Stimulated activated CD8-positive, alpha-beta memory T cell treated with anti-CD3 and anti-CD28 coated beads, Interleukin-15, amount 100 ng/mL, for 1 hour (primary cell): Measurements from ENCODE around the gene TOPBP1.
"Not testable (repeated sequence)": the region's sequence is repeated elsewhere in the genome, so short reads cannot be mapped to it uniquely, and the experiment has no call there.

Experiments
- DNase-seq: peaks from one replicate; pipeline ENCODE4 v3.0.0-alpha.2; 2020; ENCODE audit warnings: low read depth

Gene TOPBP1

DNA sequence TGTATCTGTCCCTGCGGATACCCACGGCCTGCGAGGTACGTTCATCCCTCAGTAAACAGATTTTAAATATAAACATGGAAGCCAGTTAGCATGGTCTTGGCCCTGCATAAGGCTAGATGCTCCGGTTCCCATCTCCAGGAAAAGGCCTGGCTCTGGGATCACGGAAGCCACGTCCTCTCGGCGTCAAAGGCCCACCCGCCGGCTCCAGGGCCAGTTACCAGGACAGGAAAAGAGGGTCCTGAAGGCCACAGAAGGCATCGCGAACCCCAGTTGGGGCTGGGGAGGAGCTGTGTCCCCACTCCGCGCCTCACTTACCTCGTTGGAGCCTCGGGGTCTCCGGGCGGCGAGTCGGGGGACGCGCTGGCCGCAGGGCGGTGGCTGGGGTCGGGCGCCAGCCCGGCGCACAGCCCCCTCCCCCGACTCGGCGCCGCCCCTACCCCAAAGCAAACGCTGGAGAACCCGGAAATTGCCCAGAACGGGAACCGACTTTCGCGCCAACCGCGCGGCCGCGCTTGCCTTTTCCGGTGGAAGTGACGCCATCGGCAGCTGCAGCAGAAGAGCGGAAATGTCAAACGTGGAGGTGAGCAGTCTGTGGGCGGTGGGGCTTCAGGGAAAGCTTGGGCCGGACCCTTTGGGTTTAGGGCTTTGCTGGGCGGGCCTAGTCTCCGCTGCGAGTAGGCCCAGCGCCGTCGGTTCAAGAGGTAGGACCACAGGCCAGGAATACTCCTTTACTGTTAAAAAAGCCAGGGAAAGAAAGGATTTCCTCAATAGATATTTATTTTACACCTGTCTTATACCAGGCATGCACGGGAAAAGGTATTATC lies at the start of gene TOPBP1:
TSS of gene TOPBP1 (minus strand) at position 488 of the 824 bp plus-strand sequence. CDS start 814 bp downstream, outside the sequence.
- peak; percentile 71 for DNase-seq

GRCh38 chr3:133711013-133711412 lies 49.3 kb upstream of the TOPBP1 start:
- no peak for DNase-seq

DNA sequence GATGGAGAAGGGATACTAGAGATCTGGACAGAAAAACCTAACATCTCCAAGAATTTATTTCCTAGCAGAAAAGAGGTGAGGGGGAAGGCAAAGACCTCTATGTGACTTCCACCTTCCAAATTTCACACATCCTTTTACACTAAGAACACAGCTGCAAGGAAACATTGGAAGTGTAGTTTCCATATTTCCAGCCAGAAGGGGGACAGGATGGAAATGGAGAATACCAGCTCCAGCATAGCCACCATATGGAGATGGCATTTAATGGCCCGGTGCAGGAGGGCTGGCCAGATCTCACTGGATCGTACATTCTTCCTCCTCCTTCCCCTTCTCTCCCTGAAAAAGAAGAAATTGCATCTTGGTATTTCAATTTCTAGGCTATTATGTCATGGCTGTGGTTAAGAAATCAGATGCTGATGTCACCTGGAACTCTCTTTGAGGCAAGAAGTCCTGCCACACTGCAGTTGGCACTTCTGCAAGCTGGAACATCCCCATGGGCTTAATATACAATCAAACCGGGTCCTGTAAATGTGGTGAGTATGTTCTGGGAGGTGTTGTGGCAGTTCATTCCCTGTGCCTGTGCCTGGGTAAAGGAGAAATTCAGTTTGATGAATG lies 47.5 kb upstream of the TOPBP1 start:
- no peak for DNase-seq

DNA sequence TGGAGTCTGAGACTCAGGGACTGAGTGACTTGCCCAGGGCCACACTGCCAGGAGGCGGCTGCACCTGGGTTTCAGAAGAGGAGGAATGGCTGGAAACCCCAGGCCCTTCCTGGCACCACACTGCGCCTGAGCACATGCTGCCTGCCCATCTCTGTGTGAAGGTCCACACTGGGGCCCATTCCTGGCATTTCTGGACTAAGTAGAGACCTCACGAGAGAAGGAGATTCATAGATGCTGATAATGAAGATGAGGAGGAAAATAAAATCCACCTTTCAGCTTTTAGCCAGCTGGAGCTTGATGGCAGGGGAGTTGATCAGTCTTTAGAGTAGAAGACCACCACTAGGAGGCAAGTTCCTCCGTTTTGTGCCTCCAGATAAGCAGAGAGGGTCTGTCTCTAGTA lies 44.3 kb upstream of the TOPBP1 start:
- DNase-seq: no peak

- DNase-seq: no peak
Observed at GRCh38 chr3:133703915-133704314, 42.2 kb upstream of the TOPBP1 start.

GRCh38 chr3:133701435-133702358 lies 40.0 kb upstream of the TOPBP1 start:
- no peak for DNase-seq

DNA sequence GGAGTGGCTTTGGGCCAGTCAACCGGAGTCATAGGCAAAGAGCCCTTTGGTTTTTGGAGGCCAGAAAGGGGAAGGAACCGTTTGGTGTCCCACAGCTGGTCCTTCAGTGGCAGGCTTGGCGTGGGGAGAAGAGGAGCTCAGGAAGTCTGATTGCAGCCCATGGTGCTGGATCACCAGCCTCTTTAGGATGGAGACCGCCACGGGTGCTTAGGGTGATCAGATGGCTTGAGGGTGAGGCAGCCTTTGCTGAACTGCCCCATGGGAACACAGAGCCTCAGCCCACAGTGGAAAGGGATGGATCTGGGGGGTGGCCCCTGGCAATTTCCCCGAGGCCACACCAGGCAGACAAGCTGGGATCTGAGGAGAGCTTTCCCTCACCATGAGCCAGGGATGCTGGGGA lies 38.6 kb upstream of the TOPBP1 start:
- DNase-seq: no peak

GRCh38 chr3:133699903-133700302 lies 38.2 kb upstream of the TOPBP1 start:
- DNase-seq: no peak

DNA sequence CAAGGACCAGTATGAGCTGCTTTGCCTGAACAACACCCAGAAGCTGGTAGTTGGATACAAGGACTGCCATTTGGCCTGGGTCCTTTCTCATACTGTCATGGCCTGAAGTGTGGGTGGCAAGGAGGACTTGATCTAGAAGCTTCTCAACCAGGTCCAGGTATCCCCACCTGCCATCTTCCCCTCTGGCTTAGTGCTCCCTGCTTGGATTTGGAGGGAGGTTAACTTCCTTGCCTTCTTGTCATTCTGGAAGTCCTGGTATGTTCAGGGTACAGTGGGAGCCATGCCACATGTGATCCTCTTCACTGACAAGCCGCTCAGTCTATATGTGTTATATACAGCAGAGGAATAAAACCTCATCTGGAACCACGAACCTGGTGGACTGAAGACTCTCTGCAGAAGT lies 37.7 kb upstream of the TOPBP1 start:
- DNase-seq: no peak

GRCh38 chr3:133697960-133698359 lies 36.2 kb upstream of the TOPBP1 start:
- no peak for DNase-seq

DNA sequence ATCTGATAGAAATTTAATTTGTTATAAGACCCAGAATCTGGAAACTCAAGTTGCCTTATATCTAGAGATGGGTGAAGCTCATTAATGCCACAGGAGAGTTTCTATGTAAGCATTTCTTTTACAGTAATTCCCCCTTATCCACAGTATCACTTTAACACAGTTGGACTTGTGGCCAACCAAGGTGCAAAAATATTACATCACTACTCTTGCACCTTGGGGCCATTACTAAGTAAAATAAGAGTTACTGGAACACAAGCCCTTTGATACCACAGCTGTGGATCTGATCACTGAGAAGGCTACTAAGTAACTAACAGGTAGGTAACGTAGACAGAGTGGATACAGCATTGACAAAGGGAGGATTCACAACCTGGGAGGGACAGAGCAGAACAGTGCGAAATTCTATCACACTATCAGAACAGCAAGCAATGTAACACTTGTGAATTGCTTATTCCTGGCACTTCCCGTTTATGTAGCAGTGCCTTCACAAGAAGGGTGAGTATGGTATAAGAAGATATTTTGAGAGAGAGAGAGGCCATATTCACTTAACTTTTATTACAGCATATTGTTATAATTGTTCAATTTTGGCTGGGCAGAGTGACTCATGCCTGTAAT lies 33.9 kb upstream of the TOPBP1 start:
- DNase-seq: no peak

DNA sequence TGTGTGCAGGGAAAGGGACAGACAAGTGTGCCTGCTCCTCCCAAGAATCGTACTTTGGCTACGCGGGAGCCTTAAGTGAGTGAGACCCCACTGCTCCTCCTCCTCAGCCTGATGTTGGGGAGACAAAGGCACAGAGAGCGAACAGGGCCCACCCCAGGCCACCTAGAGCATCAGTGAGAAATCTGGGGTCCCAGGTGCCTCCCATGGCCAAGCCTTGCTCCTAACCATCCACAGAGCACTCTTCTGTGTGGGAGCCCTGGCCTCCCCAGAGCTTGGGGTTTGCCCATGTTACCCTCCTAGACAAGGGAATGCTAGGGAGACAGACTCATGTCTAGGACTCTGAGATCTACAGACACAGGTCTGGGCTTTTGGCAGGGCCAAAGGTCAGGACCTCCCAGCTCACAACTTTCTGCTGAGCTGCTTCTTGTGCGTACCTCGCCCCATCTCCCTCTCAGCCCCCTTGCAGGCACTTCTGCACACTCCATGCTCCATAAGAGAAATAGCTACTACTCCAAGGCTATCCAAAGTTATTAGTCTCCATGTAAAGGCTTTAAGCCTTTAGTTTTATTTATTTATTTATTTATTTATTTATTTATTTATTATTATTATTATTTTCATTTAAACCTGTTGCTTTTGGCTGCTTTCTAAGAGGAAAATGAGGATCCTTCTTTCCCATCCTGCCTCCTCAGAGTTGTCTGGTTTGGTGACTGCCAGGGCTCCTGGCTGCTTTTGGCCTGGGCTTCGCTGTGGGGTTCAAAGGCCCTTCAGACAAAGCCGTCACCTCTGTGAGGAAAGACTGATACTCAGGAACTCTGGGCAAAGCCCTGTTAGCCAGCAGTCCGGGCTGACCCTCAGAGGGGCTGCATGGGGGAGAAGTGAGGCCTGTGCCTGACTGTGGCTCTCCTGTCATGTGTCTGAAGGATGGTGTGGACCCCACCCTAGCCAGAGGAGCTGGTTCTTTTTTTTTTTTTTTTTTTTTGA lies 32.8 kb upstream of the TOPBP1 start:
- DNase-seq: no peak

- DNase-seq: no peak
Observed at GRCh38 chr3:133693821-133694220, 32.1 kb upstream of the TOPBP1 start.

GRCh38 chr3:133692759-133693158 lies 31.0 kb upstream of the TOPBP1 start:
- DNase-seq: no peak

- DNase-seq: no peak
Observed at GRCh38 chr3:133691273-133692107, 29.7 kb upstream of the TOPBP1 start.

- not testable (repeated sequence) for DNase-seq
Observed at GRCh38 chr3:133677993-133678392, 16.3 kb upstream of the TOPBP1 start.

GRCh38 chr3:133676336-133677118 lies 14.8 kb upstream of the TOPBP1 start:
- DNase-seq: no peak

DNA sequence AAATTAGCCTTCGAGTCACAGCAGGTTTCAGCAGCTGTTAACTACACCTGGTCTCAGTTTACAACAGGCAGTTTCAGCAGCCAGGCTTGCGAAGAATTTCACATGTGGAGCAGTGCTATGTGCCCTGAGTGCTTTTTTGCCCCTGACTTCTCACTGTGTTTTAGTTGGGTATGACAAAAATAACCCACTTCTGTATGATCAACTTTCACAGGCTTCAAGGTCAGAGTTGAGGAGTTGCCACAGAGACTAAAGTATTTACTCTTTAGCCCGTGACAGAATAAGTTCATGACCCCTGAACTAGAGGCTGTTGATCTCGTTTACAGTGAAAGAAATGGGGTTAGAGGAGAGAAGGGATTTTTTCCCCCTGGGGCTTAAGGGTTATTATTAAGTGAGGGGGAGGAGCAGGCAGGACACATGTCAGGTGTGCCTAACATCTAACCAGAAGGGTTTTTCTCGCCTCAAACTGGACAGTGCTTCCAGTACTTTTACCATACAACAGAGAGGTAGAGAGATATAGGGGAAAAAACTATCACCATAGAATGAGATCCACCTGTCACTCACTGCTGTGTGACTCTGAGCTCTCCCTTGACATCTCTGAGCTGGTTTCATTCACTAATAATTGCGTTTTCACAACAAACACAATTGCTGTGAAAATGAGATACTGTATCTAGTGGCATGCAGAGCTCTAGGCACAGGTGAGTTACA lies 14.0 kb upstream of the TOPBP1 start:
- DNase-seq: no peak
